Stimulated activated CD8-positive, alpha-beta memory T cell treated with anti-CD3 and anti-CD28 coated beads, Interleukin-7, amount 100 ng/mL, for 1 hour (primary cell): ENCODE data around the gene RAG1.

Experiments
- DNase-seq, 2 donors: peaks; one replicate each; pipeline ENCODE4 v3.0.0-alpha.2; 2020; ENCODE audit warnings: low read depth in 2 of 2

RAG1 gene

DNA sequence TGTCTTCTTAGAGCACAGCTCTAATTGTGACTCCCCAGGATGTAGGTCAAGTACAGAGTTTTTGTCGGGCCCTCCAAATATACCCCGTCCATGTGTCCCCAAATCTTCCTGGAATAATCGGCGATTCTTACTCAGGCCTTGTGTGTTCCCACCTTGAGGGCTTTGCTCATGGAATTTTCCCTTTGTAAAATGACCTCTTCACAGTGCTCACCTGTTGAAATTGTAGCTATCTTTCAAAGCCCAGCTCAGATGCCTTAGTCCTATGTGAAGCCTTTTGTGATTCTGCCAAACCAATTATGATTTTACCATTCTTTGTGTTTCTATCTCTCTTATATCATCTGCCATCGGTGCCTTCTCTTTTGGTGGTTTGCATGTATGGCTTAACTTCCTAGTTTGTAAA, 60.3 kb downstream of the RAG1 start:
- DNase-seq, result no peak

DNA sequence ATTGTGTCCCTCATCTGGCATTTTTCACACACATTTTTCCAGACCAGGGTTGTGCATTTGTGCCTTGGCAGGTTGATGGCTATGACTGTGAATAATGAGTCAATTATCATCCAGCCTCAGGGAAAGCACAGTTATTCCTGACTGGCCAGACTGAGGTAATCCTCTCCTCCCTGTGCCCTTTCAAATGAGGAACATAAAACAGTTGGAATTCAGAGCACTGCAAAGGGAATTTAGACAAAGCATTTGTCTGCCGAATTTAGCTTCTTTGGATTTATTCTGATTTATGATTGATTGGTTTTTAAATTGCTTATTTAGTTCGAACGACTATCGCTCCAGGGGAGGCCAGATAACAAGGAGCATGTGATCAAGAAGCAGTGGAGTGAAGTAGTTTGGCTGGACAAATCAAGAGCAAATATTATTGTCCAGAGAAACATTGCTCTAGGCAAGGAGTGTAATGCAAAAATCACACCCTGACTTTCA, 61.0 kb downstream of the RAG1 start:
- DNase-seq, result no peak
